GM23248 (cell line): ENCODE measurements around the gene SPCS1.

Source experiments
- EZH2 ChIP-seq: fragments of 200-600 bp; sonication (generic); IDR thresholded peaks from 2 replicates; pipeline ENCODE4 v1.6.1; 2018; ENCODE audit warnings: antibody characterized with exemption, mild to moderate bottlenecking; ENCODE audit not compliant: insufficient read depth, poor library complexity, severe bottlenecking
- EZH2phosphoT487 ChIP-seq: fragments of 200-600 bp; sonication (generic); IDR thresholded peaks from 2 replicates; pipeline ENCODE4 v1.6.1; 2018; ENCODE audit warnings: antibody characterized with exemption, moderate library complexity, mild to moderate bottlenecking, low read depth; ENCODE audit not compliant: insufficient read depth

- no peak for TF ChIP-seq EZH2
- no peak for TF ChIP-seq EZH2phosphoT487
Observed at GRCh38 chr3:52671676-52672075, 34.2 kb upstream of the SPCS1 start.
